Prostate gland (tissue), 2 donors: ENCODE measurements around the gene ARHGAP9.

Experiments
- POLR2A ChIP-seq: fragments of 450-650 bp; IDR thresholded peaks from one replicate; pipeline ENCODE4 v1.6.1; 2016; ENCODE audit warnings: antibody characterized with exemption, mild to moderate bottlenecking
- POLR2AphosphoS5 ChIP-seq: sonication (generic); formaldehyde crosslinking; IDR thresholded peaks from one replicate; pipeline ENCODE4 v1.6.1; 2017; ENCODE audit warnings: antibody characterized with exemption
- TF ChIP-seq, protein P1 (sequence below), 4 experiments: fragments of 200-600 bp in 2 of 4; fragments of 450-650 bp in 2 of 4; sonication (generic) in 2 of 4; IDR thresholded peaks; 1 replicate in 3 of 4; 2 replicates in 1 of 4; pipeline ENCODE4 v1.5.1; 2016 to 2019; ENCODE audit warnings: antibody characterized with exemption in 4 of 4, mild to moderate bottlenecking in 2 of 4, moderate library complexity in 2 of 4

DNA sequence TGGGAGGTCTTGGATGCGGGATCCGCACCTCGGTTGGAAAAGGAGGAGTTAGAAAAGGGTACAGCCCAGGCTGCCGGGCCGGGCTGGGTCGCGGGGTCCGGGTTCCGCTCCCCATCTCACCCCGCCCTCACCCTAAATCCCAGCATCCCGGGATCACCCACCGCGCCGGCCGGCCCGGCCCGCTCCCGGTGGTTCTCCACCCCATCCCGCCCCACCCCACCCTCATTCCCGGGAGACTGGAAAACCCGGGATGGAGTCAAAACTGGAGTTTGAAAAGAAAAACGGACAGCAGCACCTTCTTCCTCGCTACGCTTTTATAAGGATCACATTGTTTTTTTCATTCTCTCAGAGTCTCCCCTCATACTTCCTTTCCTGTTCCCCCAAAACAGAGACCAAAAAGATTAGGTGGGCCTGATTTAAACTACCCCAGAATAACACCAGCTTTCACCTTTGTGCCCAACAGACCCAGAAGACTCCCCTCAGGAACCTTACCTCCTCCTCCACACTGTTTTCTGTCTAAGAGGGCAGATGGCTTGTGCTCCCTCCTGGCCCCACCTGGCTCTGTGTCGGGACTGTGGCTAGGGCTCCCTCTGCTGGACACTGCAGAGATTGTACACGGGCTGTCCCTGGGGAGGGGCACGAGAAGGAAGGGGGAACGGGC, 17.3 kb downstream of the ARHGAP9 start:
- TF ChIP-seq, protein P1, sequence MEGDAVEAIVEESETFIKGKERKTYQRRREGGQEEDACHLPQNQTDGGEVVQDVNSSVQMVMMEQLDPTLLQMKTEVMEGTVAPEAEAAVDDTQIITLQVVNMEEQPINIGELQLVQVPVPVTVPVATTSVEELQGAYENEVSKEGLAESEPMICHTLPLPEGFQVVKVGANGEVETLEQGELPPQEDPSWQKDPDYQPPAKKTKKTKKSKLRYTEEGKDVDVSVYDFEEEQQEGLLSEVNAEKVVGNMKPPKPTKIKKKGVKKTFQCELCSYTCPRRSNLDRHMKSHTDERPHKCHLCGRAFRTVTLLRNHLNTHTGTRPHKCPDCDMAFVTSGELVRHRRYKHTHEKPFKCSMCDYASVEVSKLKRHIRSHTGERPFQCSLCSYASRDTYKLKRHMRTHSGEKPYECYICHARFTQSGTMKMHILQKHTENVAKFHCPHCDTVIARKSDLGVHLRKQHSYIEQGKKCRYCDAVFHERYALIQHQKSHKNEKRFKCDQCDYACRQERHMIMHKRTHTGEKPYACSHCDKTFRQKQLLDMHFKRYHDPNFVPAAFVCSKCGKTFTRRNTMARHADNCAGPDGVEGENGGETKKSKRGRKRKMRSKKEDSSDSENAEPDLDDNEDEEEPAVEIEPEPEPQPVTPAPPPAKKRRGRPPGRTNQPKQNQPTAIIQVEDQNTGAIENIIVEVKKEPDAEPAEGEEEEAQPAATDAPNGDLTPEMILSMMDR (IDR thresholded peaks at IDR 0.05): peak; percentile 88 to 97 (median 94)
- peak; percentile 79 for TF ChIP-seq POLR2AphosphoS5
- peak; percentile 50 for TF ChIP-seq POLR2A
